Measurements from ENCODE around the gene ATP2B2.

Gene ATP2B2

GRCh38 chr3:10381336-10381735 lies 124.0 kb downstream of the ATP2B2 start (continued):
- TF ChIP-seq, protein P1, sequence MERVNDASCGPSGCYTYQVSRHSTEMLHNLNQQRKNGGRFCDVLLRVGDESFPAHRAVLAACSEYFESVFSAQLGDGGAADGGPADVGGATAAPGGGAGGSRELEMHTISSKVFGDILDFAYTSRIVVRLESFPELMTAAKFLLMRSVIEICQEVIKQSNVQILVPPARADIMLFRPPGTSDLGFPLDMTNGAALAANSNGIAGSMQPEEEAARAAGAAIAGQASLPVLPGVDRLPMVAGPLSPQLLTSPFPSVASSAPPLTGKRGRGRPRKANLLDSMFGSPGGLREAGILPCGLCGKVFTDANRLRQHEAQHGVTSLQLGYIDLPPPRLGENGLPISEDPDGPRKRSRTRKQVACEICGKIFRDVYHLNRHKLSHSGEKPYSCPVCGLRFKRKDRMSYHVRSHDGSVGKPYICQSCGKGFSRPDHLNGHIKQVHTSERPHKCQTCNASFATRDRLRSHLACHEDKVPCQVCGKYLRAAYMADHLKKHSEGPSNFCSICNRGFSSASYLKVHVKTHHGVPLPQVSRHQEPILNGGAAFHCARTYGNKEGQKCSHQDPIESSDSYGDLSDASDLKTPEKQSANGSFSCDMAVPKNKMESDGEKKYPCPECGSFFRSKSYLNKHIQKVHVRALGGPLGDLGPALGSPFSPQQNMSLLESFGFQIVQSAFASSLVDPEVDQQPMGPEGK (tag by site-specific recombination; IDR thresholded peaks at IDR 0.05) = no peak

GRCh38 chr3:10380906-10381305 lies 124.5 kb downstream of the ATP2B2 start:
- H3K4me3 ChIP-seq (ENCODE audit: low read depth, low read length) = no peak overlapping the region
- POLR2A ChIA-PET = no interaction called here
- no peaks in the 10 kb centered on the region for H3K9me3 ChIP-seq (ENCODE audit: control insufficient read depth, insufficient read depth, low read depth, low read length)
- no peak overlapping the region for H3K27ac ChIP-seq (ENCODE audit: extremely low read depth, low read depth, low read length)
- no peaks in the 10 kb centered on the region for H3K36me3 ChIP-seq (ENCODE audit: control insufficient read depth in 2 of 2, insufficient read depth in 1 of 2, low read length in 2 of 2)
- no peaks in the 10 kb centered on the region for H3K4me1 ChIP-seq (ENCODE audit: control insufficient read depth, insufficient read depth, low read length)
- TF ChIP-seq ZBTB7A (tag by site-specific recombination; IDR thresholded peaks at IDR 0.05; ENCODE audit: low read depth) = no peak
- TF ChIP-seq ZNF292 (tag by site-specific recombination; IDR thresholded peaks at IDR 0.05; ENCODE audit: borderline replicate concordance, low read depth) = no peak
- TF ChIP-seq ZNF707 (tag by site-specific recombination; IDR thresholded peaks at IDR 0.05) = no peak
- no peak for TF ChIP-seq ZSCAN4 (tag by site-specific recombination; IDR thresholded peaks at IDR 0.05)
- TF ChIP-seq, protein P2, sequence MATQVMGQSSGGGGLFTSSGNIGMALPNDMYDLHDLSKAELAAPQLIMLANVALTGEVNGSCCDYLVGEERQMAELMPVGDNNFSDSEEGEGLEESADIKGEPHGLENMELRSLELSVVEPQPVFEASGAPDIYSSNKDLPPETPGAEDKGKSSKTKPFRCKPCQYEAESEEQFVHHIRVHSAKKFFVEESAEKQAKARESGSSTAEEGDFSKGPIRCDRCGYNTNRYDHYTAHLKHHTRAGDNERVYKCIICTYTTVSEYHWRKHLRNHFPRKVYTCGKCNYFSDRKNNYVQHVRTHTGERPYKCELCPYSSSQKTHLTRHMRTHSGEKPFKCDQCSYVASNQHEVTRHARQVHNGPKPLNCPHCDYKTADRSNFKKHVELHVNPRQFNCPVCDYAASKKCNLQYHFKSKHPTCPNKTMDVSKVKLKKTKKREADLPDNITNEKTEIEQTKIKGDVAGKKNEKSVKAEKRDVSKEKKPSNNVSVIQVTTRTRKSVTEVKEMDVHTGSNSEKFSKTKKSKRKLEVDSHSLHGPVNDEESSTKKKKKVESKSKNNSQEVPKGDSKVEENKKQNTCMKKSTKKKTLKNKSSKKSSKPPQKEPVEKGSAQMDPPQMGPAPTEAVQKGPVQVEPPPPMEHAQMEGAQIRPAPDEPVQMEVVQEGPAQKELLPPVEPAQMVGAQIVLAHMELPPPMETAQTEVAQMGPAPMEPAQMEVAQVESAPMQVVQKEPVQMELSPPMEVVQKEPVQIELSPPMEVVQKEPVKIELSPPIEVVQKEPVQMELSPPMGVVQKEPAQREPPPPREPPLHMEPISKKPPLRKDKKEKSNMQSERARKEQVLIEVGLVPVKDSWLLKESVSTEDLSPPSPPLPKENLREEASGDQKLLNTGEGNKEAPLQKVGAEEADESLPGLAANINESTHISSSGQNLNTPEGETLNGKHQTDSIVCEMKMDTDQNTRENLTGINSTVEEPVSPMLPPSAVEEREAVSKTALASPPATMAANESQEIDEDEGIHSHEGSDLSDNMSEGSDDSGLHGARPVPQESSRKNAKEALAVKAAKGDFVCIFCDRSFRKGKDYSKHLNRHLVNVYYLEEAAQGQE (tag by site-specific recombination; IDR thresholded peaks at IDR 0.05) = no peak
- no peak for TF ChIP-seq ZNF670 (tag by site-specific recombination; IDR thresholded peaks at IDR 0.05; ENCODE audit: low read depth)
- TF ChIP-seq ZNF37A (tag by site-specific recombination; IDR thresholded peaks at IDR 0.05) = no peak
- no peak for TF ChIP-seq ZNF624 (tag by site-specific recombination; IDR thresholded peaks at IDR 0.05)
- no peak for TF ChIP-seq ZNF2 (tag by site-specific recombination; IDR thresholded peaks at IDR 0.05)
- CTCF ChIA-PET = no interaction called here

- TF ChIP-seq, protein P3, sequence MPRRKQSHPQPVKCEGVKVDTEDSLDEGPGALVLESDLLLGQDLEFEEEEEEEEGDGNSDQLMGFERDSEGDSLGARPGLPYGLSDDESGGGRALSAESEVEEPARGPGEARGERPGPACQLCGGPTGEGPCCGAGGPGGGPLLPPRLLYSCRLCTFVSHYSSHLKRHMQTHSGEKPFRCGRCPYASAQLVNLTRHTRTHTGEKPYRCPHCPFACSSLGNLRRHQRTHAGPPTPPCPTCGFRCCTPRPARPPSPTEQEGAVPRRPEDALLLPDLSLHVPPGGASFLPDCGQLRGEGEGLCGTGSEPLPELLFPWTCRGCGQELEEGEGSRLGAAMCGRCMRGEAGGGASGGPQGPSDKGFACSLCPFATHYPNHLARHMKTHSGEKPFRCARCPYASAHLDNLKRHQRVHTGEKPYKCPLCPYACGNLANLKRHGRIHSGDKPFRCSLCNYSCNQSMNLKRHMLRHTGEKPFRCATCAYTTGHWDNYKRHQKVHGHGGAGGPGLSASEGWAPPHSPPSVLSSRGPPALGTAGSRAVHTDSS (tag by site-specific recombination; IDR thresholded peaks at IDR 0.05) = no peak
- TF ChIP-seq, protein P1 (tag by site-specific recombination; IDR thresholded peaks at IDR 0.05) = no peak
- TF ChIP-seq ZBTB1 (tag by site-specific recombination; IDR thresholded peaks at IDR 0.05) (no peak), ZNF510 (tag by site-specific recombination; IDR thresholded peaks at IDR 0.05; ENCODE audit: insufficient replicate concordance) (no peak), ZNF561 (tag by site-specific recombination; IDR thresholded peaks at IDR 0.05; ENCODE audit: borderline replicate concordance) (no peak), ZNF585B (tag by site-specific recombination; IDR thresholded peaks at IDR 0.05) (no peak), SALL2 (tag by site-specific recombination; IDR thresholded peaks at IDR 0.05; ENCODE audit: borderline replicate concordance) (no peak), ZNF311 (tag by site-specific recombination; IDR thresholded peaks at IDR 0.05; ENCODE audit: borderline replicate concordance) (no peak), ZNF571 (tag by site-specific recombination; IDR thresholded peaks at IDR 0.05) (no peak), REPIN1 (tag by site-specific recombination; IDR thresholded peaks at IDR 0.05; ENCODE audit: low read depth) (no peak), ZNF580 (tag by site-specific recombination; IDR thresholded peaks at IDR 0.05) (no peak)
- CTCF ChIA-PET = interaction anchor here (0.6 kb wide), 3 partner anchors 11 to 235 kb away, joined by 3 read pairs; no protein-coding TSS in a partner anchor
- Histone ChIP-seq H3K36me3 (ENCODE audit: control insufficient read depth in 2 of 2, insufficient read depth in 1 of 2, low read length in 2 of 2) (no peaks in the 10 kb centered on the region), H3K4me1 (ENCODE audit: control insufficient read depth, insufficient read depth, low read length) (no peaks in the 10 kb centered on the region), H3K27ac (ENCODE audit: extremely low read depth, low read depth, low read length) (no peak overlapping the region), H3K9me3 (ENCODE audit: control insufficient read depth, insufficient read depth, low read depth, low read length) (no peaks in the 10 kb centered on the region), H3K4me3 (ENCODE audit: low read depth, low read length) (no peak overlapping the region)
- POLR2A ChIA-PET = no interaction called here
Measured at GRCh38 chr3:10379961-10380360, 125.4 kb downstream of the ATP2B2 start.
